GM12874 (cell line): Measurements from ENCODE around the gene ADAMTS16.

Experiments used
- TF ChIP-seq, protein P1 (sequence below): IDR thresholded peaks from 2 replicates; pipeline ENCODE4 v1.5.1; 2011; ENCODE audit warnings: low read depth, mild to moderate bottlenecking, control low read depth, low read length, moderate library complexity; ENCODE audit not compliant: insufficient read depth

Gene ADAMTS16

DNA sequence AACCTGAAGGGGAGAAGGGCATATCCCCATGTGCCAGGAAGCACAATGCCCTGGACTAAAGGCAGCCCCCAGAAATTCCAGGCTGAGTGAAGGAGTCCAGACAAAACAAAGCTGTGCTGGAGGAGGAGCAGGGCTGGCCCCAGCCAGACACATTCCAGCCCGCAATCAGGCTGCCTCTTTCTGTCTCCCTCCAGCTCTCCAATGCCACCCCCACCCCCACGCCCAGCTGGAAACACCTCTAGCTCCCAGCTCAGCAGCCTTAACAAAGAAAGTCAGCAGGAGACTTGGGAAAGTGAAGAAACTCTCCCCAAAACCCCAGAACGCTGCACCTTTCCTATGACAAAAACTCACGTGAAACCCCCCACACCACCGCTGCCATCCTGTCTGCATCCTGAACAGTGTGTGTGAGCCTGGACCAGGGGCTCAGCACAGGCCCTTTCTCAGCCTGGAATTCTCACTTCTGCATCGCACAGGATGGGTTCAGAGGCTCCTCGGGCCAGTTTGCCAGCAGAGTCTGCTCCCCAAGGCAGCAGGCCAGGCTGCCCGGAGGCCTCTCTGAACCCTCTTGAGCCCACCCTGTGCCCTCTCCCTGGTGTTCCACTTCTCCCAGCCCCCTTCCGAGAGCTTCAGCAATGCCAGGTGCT is 186.1 kb downstream of the ADAMTS16 start:
- TF ChIP-seq, protein P1, sequence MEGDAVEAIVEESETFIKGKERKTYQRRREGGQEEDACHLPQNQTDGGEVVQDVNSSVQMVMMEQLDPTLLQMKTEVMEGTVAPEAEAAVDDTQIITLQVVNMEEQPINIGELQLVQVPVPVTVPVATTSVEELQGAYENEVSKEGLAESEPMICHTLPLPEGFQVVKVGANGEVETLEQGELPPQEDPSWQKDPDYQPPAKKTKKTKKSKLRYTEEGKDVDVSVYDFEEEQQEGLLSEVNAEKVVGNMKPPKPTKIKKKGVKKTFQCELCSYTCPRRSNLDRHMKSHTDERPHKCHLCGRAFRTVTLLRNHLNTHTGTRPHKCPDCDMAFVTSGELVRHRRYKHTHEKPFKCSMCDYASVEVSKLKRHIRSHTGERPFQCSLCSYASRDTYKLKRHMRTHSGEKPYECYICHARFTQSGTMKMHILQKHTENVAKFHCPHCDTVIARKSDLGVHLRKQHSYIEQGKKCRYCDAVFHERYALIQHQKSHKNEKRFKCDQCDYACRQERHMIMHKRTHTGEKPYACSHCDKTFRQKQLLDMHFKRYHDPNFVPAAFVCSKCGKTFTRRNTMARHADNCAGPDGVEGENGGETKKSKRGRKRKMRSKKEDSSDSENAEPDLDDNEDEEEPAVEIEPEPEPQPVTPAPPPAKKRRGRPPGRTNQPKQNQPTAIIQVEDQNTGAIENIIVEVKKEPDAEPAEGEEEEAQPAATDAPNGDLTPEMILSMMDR: no peak

DNA sequence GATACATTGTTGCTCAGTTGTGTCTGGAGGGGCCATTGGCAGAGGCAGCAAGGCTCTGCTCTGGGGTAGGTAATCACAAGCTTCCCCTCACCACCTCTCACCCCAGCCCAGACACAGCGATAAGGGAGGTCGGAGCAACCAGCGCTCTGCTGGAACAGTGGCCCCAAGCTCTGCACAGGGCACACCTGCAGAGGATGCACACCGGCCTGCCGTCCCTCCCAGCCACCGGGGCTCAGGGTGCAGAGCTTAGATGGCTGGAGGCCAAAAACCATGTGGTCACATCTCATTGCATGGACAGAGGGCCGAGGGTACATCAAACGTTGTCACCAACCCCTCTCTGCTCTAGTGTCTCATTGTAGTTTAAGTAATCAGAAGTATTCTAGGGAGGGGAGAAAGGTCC is 187.0 kb downstream of the ADAMTS16 start:
- TF ChIP-seq, protein P1: no peak

DNA sequence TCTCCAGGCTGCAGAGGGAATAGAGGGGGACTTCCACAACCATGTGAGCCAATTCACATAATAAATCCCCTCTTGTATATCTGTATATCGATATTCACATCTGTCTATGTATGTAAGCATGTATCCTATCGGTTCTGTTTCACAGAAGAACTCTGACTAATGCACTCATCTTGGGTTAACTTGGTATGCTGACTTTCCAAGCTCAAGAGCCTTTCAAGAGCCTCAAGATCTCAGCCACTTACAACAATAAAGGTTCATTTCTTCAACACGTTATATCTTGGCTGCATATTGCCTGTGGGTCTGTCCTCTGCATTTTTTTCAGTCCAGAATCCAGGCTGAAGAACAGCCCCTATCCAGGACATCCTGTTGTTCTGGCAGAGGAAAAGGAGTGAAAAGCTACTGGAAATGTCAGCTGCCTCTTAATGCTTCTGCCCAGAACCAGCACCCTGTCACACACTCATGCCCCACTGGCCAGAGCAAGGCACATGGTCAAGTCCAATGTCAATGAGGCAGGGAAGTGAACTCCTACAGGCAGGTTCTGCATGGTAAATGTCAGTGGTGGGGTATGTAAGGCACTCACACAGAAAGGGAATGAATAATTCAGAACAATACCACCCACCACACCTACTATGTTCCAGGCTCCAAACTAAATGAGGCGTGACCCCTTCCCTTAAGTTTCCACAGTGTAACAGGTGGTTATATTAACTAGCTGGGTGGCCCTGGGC is 190.8 kb downstream of the ADAMTS16 start:
- TF ChIP-seq, protein P1: no peak

DNA sequence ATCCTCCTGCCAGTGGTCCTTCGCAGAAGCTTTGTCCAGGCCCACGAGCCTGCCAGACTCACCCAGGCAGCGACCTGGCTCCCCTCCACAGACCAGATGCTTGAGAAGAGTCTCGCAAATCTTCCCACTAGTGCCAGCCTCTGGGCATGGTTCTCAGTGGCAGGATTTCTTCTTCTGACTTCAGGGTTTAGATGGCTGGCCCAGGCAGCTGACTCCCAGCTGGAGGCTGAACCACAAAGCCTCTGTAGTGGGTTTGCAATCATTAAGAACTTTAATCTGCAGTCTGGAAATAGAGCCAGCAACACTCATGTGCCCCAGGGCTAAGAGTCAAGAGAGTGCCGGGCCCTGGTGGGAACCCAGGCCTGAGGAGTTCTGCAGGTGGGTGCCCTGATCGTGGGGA is 191.7 kb downstream of the ADAMTS16 start:
- TF ChIP-seq, protein P1: no peak

DNA sequence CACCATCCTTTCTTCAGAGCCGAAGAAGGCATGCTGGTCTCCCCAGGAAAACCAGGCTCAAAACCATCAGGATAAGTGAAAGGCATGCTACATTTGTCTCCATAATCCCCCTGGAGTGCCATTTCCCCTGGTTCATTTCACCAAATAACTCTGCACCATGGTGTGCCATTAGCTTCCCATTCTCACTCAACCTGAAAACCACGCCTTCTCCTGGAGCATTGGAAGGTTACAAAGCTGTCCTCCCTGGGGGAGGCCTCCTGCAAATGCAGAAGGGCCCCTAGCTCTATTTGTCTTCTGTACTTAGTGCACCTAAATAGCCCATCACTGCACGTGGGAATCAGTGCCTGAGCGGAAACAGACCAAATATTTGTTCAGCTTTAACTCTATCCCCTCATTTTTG is 192.2 kb downstream of the ADAMTS16 start:
- TF ChIP-seq, protein P1: no peak

DNA sequence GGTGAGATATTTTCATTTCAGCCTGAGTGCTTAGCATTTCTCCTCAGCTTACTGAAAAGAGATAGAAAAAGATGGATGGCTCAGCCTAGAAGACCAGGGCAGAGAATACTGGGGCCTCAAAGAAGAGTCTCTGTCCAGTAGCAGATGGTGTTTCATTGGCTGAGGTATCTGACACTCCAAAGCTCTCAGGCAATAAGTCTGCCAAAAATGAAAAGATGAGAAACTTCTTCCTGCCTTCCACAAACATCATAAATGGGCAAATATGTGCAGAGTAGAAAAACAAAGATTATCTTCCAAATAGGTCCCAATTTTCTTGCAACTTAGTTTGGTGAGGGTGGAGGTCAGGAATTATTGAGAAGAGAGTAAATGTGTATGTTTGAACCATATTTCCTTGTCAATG is 195.0 kb downstream of the ADAMTS16 start:
- TF ChIP-seq, protein P1: no peak

DNA sequence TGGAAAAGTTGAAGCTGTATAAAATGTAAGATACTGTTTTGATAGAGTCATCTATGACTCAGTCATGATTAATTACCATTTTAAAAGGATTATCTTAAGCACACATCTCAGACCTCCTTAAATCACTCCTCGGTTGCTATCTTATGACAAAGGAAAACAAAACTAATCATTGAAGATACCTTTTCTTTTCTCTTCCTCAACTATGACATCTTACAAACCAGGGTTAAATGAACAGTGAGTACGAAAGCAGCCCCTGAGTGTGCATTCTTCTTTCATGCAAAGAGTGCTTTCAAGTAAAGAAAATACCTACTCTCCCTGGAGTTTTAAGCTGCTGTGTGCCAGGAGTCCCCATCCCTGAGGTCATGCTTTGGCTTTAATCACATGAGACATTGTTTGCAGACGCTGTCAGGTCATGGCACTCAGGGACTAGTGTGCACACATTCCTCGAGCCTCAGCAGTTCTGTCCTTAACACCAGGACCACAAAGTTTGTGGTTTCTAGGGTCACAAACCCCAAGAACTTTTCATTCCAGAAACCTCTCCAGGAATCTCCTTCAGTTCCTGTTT is 195.7 kb downstream of the ADAMTS16 start:
- TF ChIP-seq, protein P1: no peak
